Thyroid gland (tissue), 4 donors: Measurements from ENCODE around the gene MALT1.

Experiments
- CTCF ChIP-seq, 6 experiments: fragments of 200-600 bp in 3 of 6; fragments of 450-650 bp in 3 of 6; sonication (generic) in 3 of 6; IDR thresholded peaks; one replicate each; pipeline ENCODE4 v1.5.1; 2016 to 2019; ENCODE audit warnings: antibody characterized with exemption in 6 of 6, mild to moderate bottlenecking in 2 of 6, inconsistent platforms in 1 of 6, moderate library complexity in 1 of 6
- POLR2A ChIP-seq, 2 donors: fragments of 450-650 bp; IDR thresholded peaks; one replicate each; pipeline ENCODE4 v1.6.1; 2017; ENCODE audit warnings: antibody characterized with exemption in 2 of 2, mild to moderate bottlenecking in 2 of 2, moderate library complexity in 1 of 2

GRCh38 chr18:58624011-58624410 is 47.3 kb upstream of the MALT1 start:
- TF ChIP-seq CTCF (IDR thresholded peaks at IDR 0.05): no peak
- TF ChIP-seq POLR2A (IDR thresholded peaks at IDR 0.05): no peak
